Keratinocyte (primary cell): ENCODE data around the gene GHITM. TPM values are rescaled to one million over a fixed set of nuclear protein-coding genes. Genes with fewer than 3 reads are reported as not detected.

Experiments
- DNase-seq: peaks from one replicate; pipeline ENCODE4 v3.0.0-alpha.2; 2011; ENCODE audit warnings: low read depth, missing footprints, low spot score
- FAIRE-seq: peaks from 2 replicates; lab custom pipeline; 2011; peaks lifted over from hg19 to GRCh38; lab: Jason Lieb, UNC
- H2AFZ ChIP-seq: 2 replicates; pipeline ENCODE4 v1.6.0; 2012; ENCODE audit warnings: low read length, control low read depth, inconsistent platforms; ENCODE audit not compliant: control insufficient read depth
- H3K27ac ChIP-seq: 2 replicates; pipeline ENCODE4 v1.5.1; 2011; ENCODE audit warnings: low read length; ENCODE audit not compliant: control insufficient read depth, insufficient read depth
- H3K27me3 ChIP-seq: 3 replicates; pipeline ENCODE4 v1.6.0; 2011; ENCODE audit warnings: low read length; ENCODE audit not compliant: control insufficient read depth, insufficient read depth; ENCODE audit errors: extremely low read depth
- H3K36me3 ChIP-seq, 2 experiments: 2 replicates in 1 of 2; 3 replicates in 1 of 2; pipeline ENCODE4 v1.5.1; 2011; ENCODE audit warnings: low read length in 2 of 2, mild to moderate bottlenecking in 1 of 2; ENCODE audit not compliant: control insufficient read depth in 2 of 2, insufficient read depth in 2 of 2; ENCODE audit errors: extremely low read depth in 1 of 2
- H3K4me1 ChIP-seq: 3 replicates; pipeline ENCODE4 v1.5.1; 2011; ENCODE audit warnings: low read length; ENCODE audit not compliant: control insufficient read depth, insufficient read depth; ENCODE audit errors: extremely low read depth
- H3K4me2 ChIP-seq: 3 replicates; pipeline ENCODE4 v1.6.0; 2011; ENCODE audit warnings: low read depth, low read length; ENCODE audit not compliant: control insufficient read depth, insufficient read depth; ENCODE audit errors: extremely low read depth
- H3K4me3 ChIP-seq, 3 experiments: fragments of 200-600 bp in 1 of 3; sonication (generic) in 1 of 3; 2 replicates in 2 of 3; 3 replicates in 1 of 3; pipeline ENCODE4 v1.5.1; 2011 to 2016; ENCODE audit warnings: low read length in 3 of 3, mild to moderate bottlenecking in 3 of 3, control low read depth in 2 of 3, inconsistent platforms in 1 of 3, low read depth in 1 of 3, mixed read lengths in 1 of 3, mixed run types in 1 of 3, moderate library complexity in 1 of 3; ENCODE audit not compliant: control insufficient read depth in 2 of 3, insufficient read depth in 2 of 3; ENCODE audit errors: extremely low read depth in 1 of 3
- H3K79me2 ChIP-seq: 2 replicates; pipeline ENCODE4 v1.6.0; 2012; ENCODE audit warnings: low read length; ENCODE audit not compliant: control insufficient read depth, insufficient read depth
- H3K9ac ChIP-seq: 3 replicates; pipeline ENCODE4 v1.6.0; 2011; ENCODE audit warnings: low read length; ENCODE audit not compliant: control insufficient read depth, insufficient read depth; ENCODE audit errors: extremely low read depth
- H3K9me1 ChIP-seq: 3 replicates; pipeline ENCODE4 v1.6.0; 2011; ENCODE audit warnings: low read length; ENCODE audit not compliant: control insufficient read depth, insufficient read depth; ENCODE audit errors: extremely low read depth
- H3K9me3 ChIP-seq: 2 replicates; pipeline ENCODE4 v1.5.1; 2012; ENCODE audit warnings: low read depth, low read length; ENCODE audit not compliant: control insufficient read depth
- H4K20me1 ChIP-seq: 3 replicates; pipeline ENCODE4 v1.6.0; 2011; ENCODE audit warnings: low read length; ENCODE audit not compliant: control insufficient read depth, insufficient read depth; ENCODE audit errors: extremely low read depth
- CTCF ChIP-seq, 3 experiments: IDR thresholded peaks in 1 of 3; conservative IDR thresholded peaks in 1 of 3; optimal IDR thresholded peaks in 1 of 3; 2 replicates in 2 of 3; 3 replicates in 1 of 3; pipeline versions ENCODE3 to v1.5.1; 2011; ENCODE audit warnings: low read length in 3 of 3, mild to moderate bottlenecking in 3 of 3, moderate library complexity in 2 of 3, control low read depth in 1 of 3, inconsistent platforms in 1 of 3; ENCODE audit not compliant: insufficient read depth in 2 of 3; ENCODE audit errors: extremely low read depth in 1 of 3
- EZH2 ChIP-seq: IDR thresholded peaks from one replicate; pipeline ENCODE4 v1.6.1; 2012; ENCODE audit warnings: inconsistent platforms, mild to moderate bottlenecking, low read length, moderate library complexity
- dilution Hi-C: fragments of 300-500 bp; cut with MboI; formaldehyde crosslinking; loops from one replicate; pipeline ENCODE4 v1.7.0; 2020; ENCODE audit warnings: low sequenced_read_pairs; ENCODE audit not compliant: extremely low pct_ligation_motif_present
- polyA plus RNA-seq, 5 experiments: library from polyadenylated mRNA; depleted of rRNA in 3 of 5; stranded (reverse) in 3 of 5; stranded (forward) in 1 of 5; unstranded in 1 of 5; fragments of >200 nt; gene quantifications; 1 replicate in 1 of 5; 2 replicates in 3 of 5; 3 replicates in 1 of 5; pipeline versions ENCODE4 v1.2.1 to v1.2.3, GENCODE V29; 2011 to 2012; ENCODE audit warnings: missing spikeins in 2 of 5, low read depth in 1 of 5, low replicate concordance in 1 of 5

The GHITM gene
- polyA plus RNA-seq, 1 donor (not counting 4 experiments of a cell fraction or from before 2014, with no cell fraction given): 214 TPM

- no peak for TF ChIP-seq CTCF (optimal IDR thresholded peaks at IDR 0.05 in 1 of 3, IDR thresholded peaks at IDR 0.05 in 1 of 3, conservative IDR thresholded peaks at IDR 0.05 in 1 of 3; ENCODE audit: extremely low read depth in 1 of 3, insufficient read depth in 2 of 3, low read length in 3 of 3)
- no peak for TF ChIP-seq EZH2
- dilution Hi-C loops: no loop called here
- no peak for DNase-seq
- Histone ChIP-seq H3K9ac (no peak overlapping the region), H3K9me3 (no peaks in the 10 kb centered on the region), H3K27ac (no peak overlapping the region), H3K4me2 (no peak overlapping the region), H3K9me1 (no peaks in the 10 kb centered on the region), H3K36me3 (peaks cover 7 to 17% of the 10 kb centered on the region in 2 experiments), H2AFZ (no peak overlapping the region), H3K79me2 (no peaks in the 10 kb centered on the region), H3K27me3 (no peaks in the 10 kb centered on the region), H3K4me1 (peaks cover 3% of the 10 kb centered on the region), H4K20me1 (no peaks in the 10 kb centered on the region), H3K4me3 (no peak overlapping the region)
- no peak for FAIRE-seq
These were observed 16.7 kb downstream of the GHITM start for GRCh38 chr10:84156009-84156408.

- H3K9me3 ChIP-seq: no peaks in the 10 kb centered on the region
- H3K36me3 ChIP-seq: peaks cover 7 to 16% of the 10 kb centered on the region in 2 experiments
- no peak overlapping the region for H3K4me2 ChIP-seq
- H3K4me1 ChIP-seq: peaks cover 3% of the 10 kb centered on the region
- H3K27ac ChIP-seq: no peak overlapping the region
- DNase-seq: no peak
- no peak for TF ChIP-seq CTCF (optimal IDR thresholded peaks at IDR 0.05 in 1 of 3, IDR thresholded peaks at IDR 0.05 in 1 of 3, conservative IDR thresholded peaks at IDR 0.05 in 1 of 3; ENCODE audit: extremely low read depth in 1 of 3, insufficient read depth in 2 of 3, low read length in 3 of 3)
- no peak for TF ChIP-seq EZH2
- no peak overlapping the region for H2AFZ ChIP-seq
- no peaks in the 10 kb centered on the region for H3K79me2 ChIP-seq
- dilution Hi-C loops: no loop called here
- FAIRE-seq: no peak
- H3K27me3 ChIP-seq: no peaks in the 10 kb centered on the region
- H3K9me1 ChIP-seq: no peaks in the 10 kb centered on the region
- H3K9ac ChIP-seq: no peak overlapping the region
- no peaks in the 10 kb centered on the region for H4K20me1 ChIP-seq
- H3K4me3 ChIP-seq: no peak overlapping the region
These were observed 17.5 kb downstream of the GHITM start for GRCh38 chr10:84156768-84157167.
